ENCODE data around the gene CDS1.
A peak's percentile ranks its signal among the peaks of the same experiment; 100 is the strongest.

The CDS1 gene

GRCh38 chr4:84684361-84684760 is 101.4 kb downstream of the CDS1 start:
- TF ChIP-seq, protein P1, sequence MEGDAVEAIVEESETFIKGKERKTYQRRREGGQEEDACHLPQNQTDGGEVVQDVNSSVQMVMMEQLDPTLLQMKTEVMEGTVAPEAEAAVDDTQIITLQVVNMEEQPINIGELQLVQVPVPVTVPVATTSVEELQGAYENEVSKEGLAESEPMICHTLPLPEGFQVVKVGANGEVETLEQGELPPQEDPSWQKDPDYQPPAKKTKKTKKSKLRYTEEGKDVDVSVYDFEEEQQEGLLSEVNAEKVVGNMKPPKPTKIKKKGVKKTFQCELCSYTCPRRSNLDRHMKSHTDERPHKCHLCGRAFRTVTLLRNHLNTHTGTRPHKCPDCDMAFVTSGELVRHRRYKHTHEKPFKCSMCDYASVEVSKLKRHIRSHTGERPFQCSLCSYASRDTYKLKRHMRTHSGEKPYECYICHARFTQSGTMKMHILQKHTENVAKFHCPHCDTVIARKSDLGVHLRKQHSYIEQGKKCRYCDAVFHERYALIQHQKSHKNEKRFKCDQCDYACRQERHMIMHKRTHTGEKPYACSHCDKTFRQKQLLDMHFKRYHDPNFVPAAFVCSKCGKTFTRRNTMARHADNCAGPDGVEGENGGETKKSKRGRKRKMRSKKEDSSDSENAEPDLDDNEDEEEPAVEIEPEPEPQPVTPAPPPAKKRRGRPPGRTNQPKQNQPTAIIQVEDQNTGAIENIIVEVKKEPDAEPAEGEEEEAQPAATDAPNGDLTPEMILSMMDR (IDR thresholded peaks at IDR 0.05; ENCODE audit: low read depth, low read length), result no peak
- no peak overlapping the region for H3K4me3 ChIP-seq (ENCODE audit: low read depth, low read length)
- in situ Hi-C loops (cut with HindIII; ENCODE audit: low sequenced_read_pairs), result no loop called here
- no peak for DNase-seq (ENCODE audit: low read depth, low spot score)

GRCh38 chr4:84685105-84685504 is 102.2 kb downstream of the CDS1 start:
- DNase-seq (ENCODE audit: low read depth, low spot score), result no peak
- TF ChIP-seq, protein P1 (IDR thresholded peaks at IDR 0.05; ENCODE audit: low read depth, low read length), result no peak
- in situ Hi-C loops (cut with HindIII; ENCODE audit: low sequenced_read_pairs), result no loop called here
- H3K4me3 ChIP-seq (ENCODE audit: low read depth, low read length), result no peak overlapping the region

DNA sequence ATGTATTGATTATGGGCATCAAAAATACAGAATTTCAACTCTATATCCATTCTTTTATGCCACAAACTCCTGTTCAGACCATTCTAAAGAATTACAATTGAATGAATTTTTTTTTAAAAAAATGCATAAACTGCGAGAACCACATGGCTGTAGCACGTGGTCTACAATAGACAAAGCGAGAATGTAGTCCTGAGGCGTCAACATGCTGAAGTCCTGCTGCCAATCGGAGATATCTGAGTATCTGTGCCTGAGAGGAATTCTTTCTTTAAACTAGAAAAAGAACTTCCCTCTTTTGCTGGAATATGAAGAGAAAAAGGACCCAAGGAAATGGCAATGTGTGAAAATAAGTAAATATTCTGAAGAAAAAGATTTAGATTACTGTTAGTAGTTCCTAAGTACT is 105.7 kb downstream of the CDS1 start:
- TF ChIP-seq, protein P1 (IDR thresholded peaks at IDR 0.05; ENCODE audit: low read depth, low read length), result no peak

GRCh38 chr4:84689197-84689596 is 106.3 kb downstream of the CDS1 start:
- in situ Hi-C loops (cut with HindIII; ENCODE audit: low sequenced_read_pairs), result no loop called here
- H3K4me3 ChIP-seq (ENCODE audit: low read depth, low read length), result no peak overlapping the region
- TF ChIP-seq, protein P1 (IDR thresholded peaks at IDR 0.05; ENCODE audit: low read depth, low read length), result no peak
- DNase-seq (ENCODE audit: low read depth, low spot score), result no peak

More for the DNA sequence above, 105.7 kb downstream of the CDS1 start:
- in situ Hi-C loops (cut with HindIII; ENCODE audit: low sequenced_read_pairs), result no loop called here
- no peak for DNase-seq (ENCODE audit: low read depth, low spot score)
- no peak overlapping the region for H3K4me3 ChIP-seq (ENCODE audit: low read depth, low read length)

GRCh38 chr4:84690481-84690880 is 107.6 kb downstream of the CDS1 start:
- no peak for DNase-seq (ENCODE audit: low read depth, low spot score)
- in situ Hi-C loops (cut with HindIII; ENCODE audit: low sequenced_read_pairs), result no loop called here
- no peak overlapping the region for H3K4me3 ChIP-seq (ENCODE audit: low read depth, low read length)
- TF ChIP-seq, protein P1 (IDR thresholded peaks at IDR 0.05; ENCODE audit: low read depth, low read length), result no peak

- no peak overlapping the region for H3K4me3 ChIP-seq (ENCODE audit: low read depth, low read length)
- DNase-seq (ENCODE audit: low read depth, low spot score), result peak; percentile 97
- TF ChIP-seq, protein P1 (IDR thresholded peaks at IDR 0.05; ENCODE audit: low read depth, low read length), result no peak
- in situ Hi-C loops (cut with HindIII; ENCODE audit: low sequenced_read_pairs), result no loop called here
These were observed 108.3 kb downstream of the CDS1 start for GRCh38 chr4:84691170-84691691.

- no peak overlapping the region for H3K4me3 ChIP-seq (ENCODE audit: low read depth, low read length)
- TF ChIP-seq, protein P1 (IDR thresholded peaks at IDR 0.05; ENCODE audit: low read depth, low read length), result no peak
- DNase-seq (ENCODE audit: low read depth, low spot score), result no peak
- in situ Hi-C loops (cut with HindIII; ENCODE audit: low sequenced_read_pairs), result no loop called here
These were observed 108.9 kb downstream of the CDS1 start for GRCh38 chr4:84691800-84692199.

Data from astrocyte of the spinal cord (primary cell).